ENCODE measurements around the gene SNX14. TPM values are rescaled to one million over a fixed set of nuclear protein-coding genes. Genes with fewer than 3 reads are reported as not detected.
A peak's percentile ranks its signal among the peaks of the same experiment; 100 is the strongest.
"Not testable (repeated sequence)": the region's sequence is repeated elsewhere in the genome, so short reads cannot be mapped to it uniquely, and the experiment has no call there.

SNX14 gene
- total and polyA plus RNA-seq, 3 experiments from 2014 or later, result 48.9 to 56.1 (median 52.4) TPM

GRCh38 chr6:85602100-85602499, 8.4 kb upstream of the SNX14 start:
- H3K9me3 Mint-ChIP-seq, result no peaks in the 10 kb centered on the region
- no peaks in the 10 kb centered on the region for H3K27me3 Mint-ChIP-seq
- H3K4me1 Mint-ChIP-seq, result peaks cover 0 to 8% (median 6%) of the 10 kb centered on the region in 3 donors
- DNase-seq, result no peak
- POLR2A ChIA-PET, result no interaction called here
- H3K9me3 ChIP-seq (ENCODE audit: low read length), result no peaks in the 10 kb centered on the region
- no peak overlapping the region for H3K27ac ChIP-seq (ENCODE audit: low read depth, low read length)
- peaks cover 0 to 7% (median 0%) of the 10 kb centered on the region in 3 donors for H3K36me3 Mint-ChIP-seq
- no peaks in the 10 kb centered on the region for H3K36me3 ChIP-seq (ENCODE audit: insufficient read depth, low read length)
- H3K4me3 ChIP-seq (ENCODE audit: low read length), result no peak overlapping the region
- no peaks in the 10 kb centered on the region for H3K27me3 ChIP-seq (ENCODE audit: insufficient read depth, low read length, poor library complexity, severe bottlenecking)
- H3K4me1 ChIP-seq (ENCODE audit: insufficient read depth, low read length), result no peaks in the 10 kb centered on the region
- peak overlapping the region in 1 of 8 donors; percentile 6 for H3K27ac Mint-ChIP-seq
- H3K4me3 Mint-ChIP-seq, result no peak overlapping the region
- CTCF ChIA-PET, result interaction anchor here (1.2 kb wide), 1 partner anchor 9 kb away, joined by 3 read pairs; no protein-coding TSS in a partner anchor

- ChIA-PET CTCF (no interaction called here), POLR2A (interaction anchor here (0.6 kb wide), 1 partner anchor 151 kb away, joined by 3 read pairs; the partner anchor contains the start of gene NT5E)
- no peaks in the 10 kb centered on the region for H3K4me1 ChIP-seq (ENCODE audit: insufficient read depth, low read length)
- no peaks in the 10 kb centered on the region for H3K27me3 Mint-ChIP-seq
- no peaks in the 10 kb centered on the region for H3K9me3 ChIP-seq (ENCODE audit: low read length)
- H3K4me3 Mint-ChIP-seq, result peak overlapping the region in 1 of 7 donors; percentile 15
- H3K27ac ChIP-seq (ENCODE audit: low read depth, low read length), result no peak overlapping the region
- H3K4me1 Mint-ChIP-seq, result peaks cover 0 to 8% (median 4%) of the 10 kb centered on the region in 3 donors
- H3K27me3 ChIP-seq (ENCODE audit: insufficient read depth, low read length, poor library complexity, severe bottlenecking), result no peaks in the 10 kb centered on the region
- no peak overlapping the region for H3K4me3 ChIP-seq (ENCODE audit: low read length)
- peak overlapping the region in 1 of 8 donors; percentile 64 for H3K27ac Mint-ChIP-seq
- DNase-seq, result no peak
- no peaks in the 10 kb centered on the region for H3K36me3 ChIP-seq (ENCODE audit: insufficient read depth, low read length)
- H3K36me3 Mint-ChIP-seq, result peaks cover 0 to 4% (median 0%) of the 10 kb centered on the region in 3 donors
- no peaks in the 10 kb centered on the region for H3K9me3 Mint-ChIP-seq
Measured at GRCh38 chr6:85600713-85601313, 7.2 kb upstream of the SNX14 start.

GRCh38 chr6:85594197-85594930, 706 bp upstream of the SNX14 start:
- CTCF ChIA-PET, result interaction anchor here (1.0 to 2.4 kb wide), 3 partner anchors 14 to 84 kb away, joined by 4 to 18 read pairs (median 5); no protein-coding TSS in a partner anchor
- H3K4me1 Mint-ChIP-seq, result peaks cover 41 to 51% (median 51%) of the 10 kb centered on the region in 3 donors
- H3K4me3 Mint-ChIP-seq, result peak overlapping the region; percentile 90 to 99 (median 98)
- peaks cover 15% of the 10 kb centered on the region for H3K4me1 ChIP-seq (ENCODE audit: insufficient read depth, low read length)
- peak overlapping the region; percentile 80 for H3K27ac ChIP-seq (ENCODE audit: low read depth, low read length)
- peak in 2 of 5 donors; percentile 34 to 39 for DNase-seq
- POLR2A ChIA-PET, result interaction anchor here (0.7 to 2.6 kb wide), 5 partner anchors 47 to 84 kb away, joined by 3 to 57 read pairs (median 7); partner anchors contain the start of gene SYNCRIP
- no peaks in the 10 kb centered on the region for H3K27me3 ChIP-seq (ENCODE audit: insufficient read depth, low read length, poor library complexity, severe bottlenecking)
- H3K36me3 Mint-ChIP-seq, result peaks cover 4 to 25% (median 16%) of the 10 kb centered on the region in 3 donors
- H3K27me3 Mint-ChIP-seq, result no peaks in the 10 kb centered on the region
- peak overlapping the region; percentile 71 for H3K4me3 ChIP-seq (ENCODE audit: low read length)
- H3K36me3 ChIP-seq (ENCODE audit: insufficient read depth, low read length), result no peaks in the 10 kb centered on the region
- H3K9me3 ChIP-seq (ENCODE audit: low read length), result no peaks in the 10 kb centered on the region
- peak overlapping the region; percentile 83 to 99 (median 98) for H3K27ac Mint-ChIP-seq
- no peaks in the 10 kb centered on the region for H3K9me3 Mint-ChIP-seq

GRCh38 chr6:85592033-85592432, 1.6 kb downstream of the SNX14 start:
- peaks cover 15% of the 10 kb centered on the region for H3K4me1 ChIP-seq (ENCODE audit: insufficient read depth, low read length)
- H3K4me3 Mint-ChIP-seq, result peak overlapping the region; percentile 57 to 99 (median 98)
- H3K9me3 ChIP-seq (ENCODE audit: low read length), result no peaks in the 10 kb centered on the region
- no peaks in the 10 kb centered on the region for H3K27me3 Mint-ChIP-seq
- no peak for DNase-seq
- H3K27ac ChIP-seq (ENCODE audit: low read depth, low read length), result no peak overlapping the region
- no peaks in the 10 kb centered on the region for H3K27me3 ChIP-seq (ENCODE audit: insufficient read depth, low read length, poor library complexity, severe bottlenecking)
- CTCF ChIA-PET, result interaction anchor here (1.0 to 1.3 kb wide), 2 partner anchors 17 to 86 kb away, joined by 3 to 4 read pairs; no protein-coding TSS in a partner anchor
- H3K4me1 Mint-ChIP-seq, result peaks cover 46 to 68% (median 65%) of the 10 kb centered on the region in 3 donors
- H3K36me3 Mint-ChIP-seq, result peaks cover 6 to 35% (median 22%) of the 10 kb centered on the region in 3 donors
- H3K9me3 Mint-ChIP-seq, result no peaks in the 10 kb centered on the region
- no peak overlapping the region for H3K4me3 ChIP-seq (ENCODE audit: low read length)
- peak overlapping the region; percentile 20 to 83 (median 47) for H3K27ac Mint-ChIP-seq
- POLR2A ChIA-PET, result interaction anchor here (1.0 kb wide), 1 partner anchor 12 kb away, joined by 3 read pairs; no protein-coding TSS in a partner anchor
- H3K36me3 ChIP-seq (ENCODE audit: insufficient read depth, low read length), result no peaks in the 10 kb centered on the region

- peaks cover 8 to 37% (median 24%) of the 10 kb centered on the region in 3 donors for H3K36me3 Mint-ChIP-seq
- CTCF ChIA-PET, result interaction anchor here (1.0 to 1.3 kb wide), 2 partner anchors 17 to 87 kb away, joined by 3 to 4 read pairs; no protein-coding TSS in a partner anchor
Measured at GRCh38 chr6:85591207-85591606, 2.5 kb downstream of the SNX14 start.

GRCh38 chr6:85585741-85586140, 7.9 kb downstream of the SNX14 start:
- Mint-ChIP-seq H3K27me3 (no peaks in the 10 kb centered on the region), H3K27ac (no peak overlapping the region), H3K4me3 (no peak overlapping the region), H3K36me3 (peaks cover 38 to 56% (median 56%) of the 10 kb centered on the region in 3 donors), H3K4me1 (peaks cover 51 to 80% (median 58%) of the 10 kb centered on the region in 3 donors), H3K9me3 (peaks cover 19 to 35% (median 25%) of the 10 kb centered on the region in 5 donors)
- Histone ChIP-seq H3K4me1 (ENCODE audit: insufficient read depth, low read length) (no peaks in the 10 kb centered on the region), H3K27me3 (ENCODE audit: insufficient read depth, low read length, poor library complexity, severe bottlenecking) (no peaks in the 10 kb centered on the region), H3K36me3 (ENCODE audit: insufficient read depth, low read length) (no peaks in the 10 kb centered on the region), H3K27ac (ENCODE audit: low read depth, low read length) (no peak overlapping the region), H3K9me3 (ENCODE audit: low read length) (peaks cover 5% of the 10 kb centered on the region), H3K4me3 (ENCODE audit: low read length) (no peak overlapping the region)
- DNase-seq, result no peak
- POLR2A ChIA-PET, result no interaction called here
- CTCF ChIA-PET, result no interaction called here

More at GRCh38 chr6:85591207-85591606, 2.5 kb downstream of the SNX14 start:
- no peak for DNase-seq
- H3K4me3 ChIP-seq (ENCODE audit: low read length), result no peak overlapping the region
- H3K9me3 Mint-ChIP-seq, result no peaks in the 10 kb centered on the region
- peaks cover 15% of the 10 kb centered on the region for H3K4me1 ChIP-seq (ENCODE audit: insufficient read depth, low read length)
- H3K27me3 Mint-ChIP-seq, result no peaks in the 10 kb centered on the region
- H3K36me3 ChIP-seq (ENCODE audit: insufficient read depth, low read length), result no peaks in the 10 kb centered on the region
- H3K4me3 Mint-ChIP-seq, result peak overlapping the region; percentile 15 to 99 (median 38)
- H3K27ac ChIP-seq (ENCODE audit: low read depth, low read length), result no peak overlapping the region
- H3K27ac Mint-ChIP-seq, result peak overlapping the region in 1 of 8 donors; percentile 32
- peaks cover 48 to 75% (median 68%) of the 10 kb centered on the region in 3 donors for H3K4me1 Mint-ChIP-seq
- POLR2A ChIA-PET, result interaction anchor here (1.0 kb wide), 1 partner anchor 11 kb away, joined by 3 read pairs; no protein-coding TSS in a partner anchor
- H3K27me3 ChIP-seq (ENCODE audit: insufficient read depth, low read length, poor library complexity, severe bottlenecking), result no peaks in the 10 kb centered on the region
- H3K9me3 ChIP-seq (ENCODE audit: low read length), result no peaks in the 10 kb centered on the region

GRCh38 chr6:85582832-85583231, 10.8 kb downstream of the SNX14 start:
- CTCF ChIA-PET; H3K4me1 ChIP-seq (ENCODE audit: insufficient read depth, low read length); H3K36me3 ChIP-seq (ENCODE audit: insufficient read depth, low read length); H3K27me3 ChIP-seq (ENCODE audit: insufficient read depth, low read length, poor library complexity, severe bottlenecking); H3K27ac Mint-ChIP-seq; H3K9me3 ChIP-seq (ENCODE audit: low read length); DNase-seq; H3K27me3 Mint-ChIP-seq; H3K27ac ChIP-seq (ENCODE audit: low read depth, low read length); POLR2A ChIA-PET; H3K4me3 Mint-ChIP-seq; H3K4me3 ChIP-seq (ENCODE audit: low read length): not testable (repeated sequence)
- H3K36me3 Mint-ChIP-seq, result peaks cover 28 to 52% (median 51%) of the 10 kb centered on the region in 3 donors
- H3K4me1 Mint-ChIP-seq, result peaks cover 35 to 74% (median 50%) of the 10 kb centered on the region in 3 donors
- peaks cover 19 to 35% (median 25%) of the 10 kb centered on the region in 5 donors for H3K9me3 Mint-ChIP-seq
